Pancreas (tissue), 10 donors: ENCODE measurements around the gene BOK. TPM values are rescaled to one million over a fixed set of nuclear protein-coding genes. Genes with fewer than 3 reads are reported as not detected.

Experiments
- ATAC-seq, 4 donors: fragments of 200-7000 bp; cut with Tn5 transposase; one replicate each; pipeline versions ENCODE4 v1.8.0 to v1.9.1; 2020; ENCODE audit warnings: mild to moderate bottlenecking in 4 of 4, moderate library complexity in 4 of 4
- DNase-seq, 6 donors: peaks; one replicate each; pipeline ENCODE4 v3.0.0-alpha.2; 2020
- FAIRE-seq: peaks from 2 replicates; lab custom pipeline; 2012; peaks lifted over from hg19 to GRCh38; lab: Jason Lieb, UNC
- H3K27ac ChIP-seq, 4 donors: fragments of 200-600 bp; sonication (generic); 1 replicate in 3 of 4; 2 replicates in 1 of 4; pipeline versions ENCODE4 v1.5.0 to v1.8.0; 2020
- H3K27me3 ChIP-seq, 4 donors: fragments of 200-600 bp; one replicate each; pipeline ENCODE4 v1.8.0; 2021
- H3K36me3 ChIP-seq, 3 donors: fragments of 200-600 bp; sonication (generic) in 1 of 3; one replicate each; pipeline versions ENCODE4 v1.5.0 to v1.8.0; 2020 to 2021
- H3K4me1 ChIP-seq, 3 donors: fragments of 200-600 bp; one replicate each; pipeline ENCODE4 v1.8.0; 2021
- H3K4me3 ChIP-seq, 4 donors: fragments of 200-600 bp; sonication (generic) in 2 of 4; one replicate each; pipeline versions ENCODE4 v1.5.0 to v1.8.0; 2020 to 2021
- H3K9me3 ChIP-seq, 4 donors: fragments of 200-600 bp; one replicate each; pipeline ENCODE4 v1.8.0; 2021
- CTCF ChIP-seq, 4 donors: fragments of 200-600 bp; sonication (generic) in 3 of 4; IDR thresholded peaks; one replicate each; pipeline versions ENCODE4 v1.5.0 to v1.8.0; 2021; ENCODE audit warnings: antibody characterized with exemption in 4 of 4
- WGBS, 2 donors: extraction: QIAGEN DNeasy Blood & Tissue Kit; methylation state at CpG; one replicate each; pipeline ENCODE4 v1.1.7; 2013; 5-methylcytosine and 5-hydroxymethylcytosine counted together
- intact Hi-C, 3 donors: fragments of 100-400 bp; cut with DNase I; formaldehyde crosslinking; loops; one replicate each; pipeline versions ENCODE4 v1.11.1 to v1.14.2; 2022
- polyA plus RNA-seq, 2 donors: library from polyadenylated mRNA; stranded (reverse); fragments of 200-250 nt; gene quantifications; one replicate each; pipeline ENCODE4 v1.2.3, GENCODE V29; 2013
- total RNA-seq, 6 donors: library from RNA; stranded (reverse); fragmentation: NEBNext Ultra II Directional in 4 of 6; extraction: Animal tissue kit (Norgen Biotek cat#: 25700) in 4 of 6; gene quantifications; one replicate each; pipeline versions ENCODE4 v1.2.1 to v1.2.4, GENCODE V29; 2021 to 2023
- donor health status: healthy with polysubstance abuse.
- donor health status: DM: no; HTN: no; CAD: no; lungs with moderate emphysema.
- donor health status: DM: no; HTN: no; CAD: no.
- donor health status: control.
- donor health status: control.
- donor health status: Bipolar disorder and iron deficiency.
- donor health status: DM: yes; HTN: yes; CAD: no.
- donor health status: DM: no; HTN: no; CAD: no.
- donor health status: DM: no; HTN: no; CAD: no.
- donor health status: DM: yes; HTN: yes; CAD: no.

Gene BOK
- total and polyA plus RNA-seq, 8 donors: 10.0 to 24.8 (median 11.6) TPM

GRCh38 chr2:241530571-241530970 lies 28.0 kb upstream of the BOK start:
- intact Hi-C loops: no loop called here
- Histone ChIP-seq H3K9me3 (no peaks in the 10 kb centered on the region), H3K27ac (no peak overlapping the region), H3K36me3 (no peaks in the 10 kb centered on the region), H3K27me3 (no peaks in the 10 kb centered on the region), H3K4me1 (no peaks in the 10 kb centered on the region), H3K4me3 (no peak overlapping the region)
- WGBS, 2 donors: 63 to 70% methylated on average over 8 of the region's 8 CpGs
- FAIRE-seq: no peak
- no peak for TF ChIP-seq CTCF (IDR thresholded peaks at IDR 0.05)
- DNase-seq: no peak
- ATAC-seq: no peak

- no peak for FAIRE-seq
- no peak for TF ChIP-seq CTCF (IDR thresholded peaks at IDR 0.05)
- 56 to 57% methylated on average over 13 of the region's 13 CpGs for WGBS, 2 donors
- H3K4me1 ChIP-seq: no peaks in the 10 kb centered on the region
- H3K27ac ChIP-seq: no peak overlapping the region
- no peaks in the 10 kb centered on the region for H3K9me3 ChIP-seq
- intact Hi-C loops: no loop called here
- no peak for ATAC-seq
- DNase-seq: no peak
- H3K36me3 ChIP-seq: no peaks in the 10 kb centered on the region
- no peak overlapping the region for H3K4me3 ChIP-seq
- H3K27me3 ChIP-seq: no peaks in the 10 kb centered on the region
These were observed 27.3 kb upstream of the BOK start for GRCh38 chr2:241531161-241531722.

GRCh38 chr2:241532168-241532567 lies 26.4 kb upstream of the BOK start:
- no peak for ATAC-seq
- FAIRE-seq: no peak
- 90 to 94% methylated on average over 8 of the region's 8 CpGs for WGBS, 2 donors
- H3K27me3 ChIP-seq: no peaks in the 10 kb centered on the region
- TF ChIP-seq CTCF (IDR thresholded peaks at IDR 0.05): no peak
- intact Hi-C loops: no loop called here
- no peak for DNase-seq
- no peak overlapping the region for H3K4me3 ChIP-seq
- H3K36me3 ChIP-seq: no peaks in the 10 kb centered on the region
- no peak overlapping the region for H3K27ac ChIP-seq
- H3K4me1 ChIP-seq: no peaks in the 10 kb centered on the region
- no peaks in the 10 kb centered on the region for H3K9me3 ChIP-seq

- no peak for TF ChIP-seq CTCF (IDR thresholded peaks at IDR 0.05)
- H3K36me3 ChIP-seq: no peaks in the 10 kb centered on the region
- ATAC-seq: no peak
- H3K27me3 ChIP-seq: no peaks in the 10 kb centered on the region
- no peak overlapping the region for H3K4me3 ChIP-seq
- WGBS, 2 donors: 83 to 84% methylated on average over 26 of the region's 26 CpGs
- peak in 2 of 6 donors; percentile 28 to 47 for DNase-seq
- FAIRE-seq: no peak
- no peak overlapping the region for H3K27ac ChIP-seq
- intact Hi-C loops: no loop called here
- no peaks in the 10 kb centered on the region for H3K9me3 ChIP-seq
- H3K4me1 ChIP-seq: no peaks in the 10 kb centered on the region
These were observed 25.6 kb upstream of the BOK start for GRCh38 chr2:241532733-241533601.

- H3K27me3 ChIP-seq: no peaks in the 10 kb centered on the region
- H3K4me3 ChIP-seq: no peak overlapping the region
- H3K4me1 ChIP-seq: no peaks in the 10 kb centered on the region
- no peak for ATAC-seq
- H3K27ac ChIP-seq: no peak overlapping the region
- H3K36me3 ChIP-seq: no peaks in the 10 kb centered on the region
- no peak for FAIRE-seq
- TF ChIP-seq CTCF (IDR thresholded peaks at IDR 0.05): no peak
- peak in 1 of 6 donors; percentile 25 for DNase-seq
- WGBS, 2 donors: 78 to 87% methylated on average over 7 of the region's 7 CpGs
- intact Hi-C loops: no loop called here
- H3K9me3 ChIP-seq: no peaks in the 10 kb centered on the region
These were observed 24.3 kb upstream of the BOK start for GRCh38 chr2:241534293-241534692.
